Measurements from ENCODE around the gene KCNH1. TPM values are rescaled to one million over a fixed set of nuclear protein-coding genes. Genes with fewer than 3 reads are reported as not detected.

Gene KCNH1
- total and polyA plus RNA-seq, 9 of the 15 experiments (the other 6 are each of a cell fraction or from before 2014, with no cell fraction given) = not detected

GRCh38 chr1:211037095-211037494 lies 96.9 kb downstream of the KCNH1 start (continued):
- TF ChIP-seq SMC3 (conservative IDR thresholded peaks at IDR 0.05; ENCODE audit: insufficient read depth, low read depth, low read length) = no peak
- TF ChIP-seq MYNN (IDR thresholded peaks at IDR 0.05) = no peak
- TF ChIP-seq MYNN (CRISPR knock-in tag; IDR thresholded peaks at IDR 0.05) = no peak
- no peak for TF ChIP-seq NR2C1 (IDR thresholded peaks at IDR 0.05)
- no peak for TF ChIP-seq NR2C1 (tag; IDR thresholded peaks at IDR 0.05)
- no peak for TF ChIP-seq SREBF1 (IDR thresholded peaks at IDR 0.05; ENCODE audit: borderline replicate concordance, low read depth, low read length)
- TF ChIP-seq GATAD2A (IDR thresholded peaks at IDR 0.05) = no peak
- no peak for TF ChIP-seq FOXK1 (CRISPR knock-in tag; IDR thresholded peaks at IDR 0.05; ENCODE audit: borderline replicate concordance)
- peak; percentile 98 for TF ChIP-seq JUN (IDR thresholded peaks at IDR 0.05; ENCODE audit: borderline replicate concordance, low read depth, low read length)
- TF ChIP-seq JUN (CRISPR knock-in tag; IDR thresholded peaks at IDR 0.05; ENCODE audit: borderline replicate concordance) = no peak
- no peak for TF ChIP-seq KLF13 (tag; IDR thresholded peaks at IDR 0.05; ENCODE audit: borderline replicate concordance, low read depth)
- no peak for TF ChIP-seq NELFE (IDR thresholded peaks at IDR 0.05; ENCODE audit: insufficient read depth, insufficient read length)
- peak; percentile 55; the same call in 1 of the 2 replicates for TF ChIP-seq ZNF589 (CRISPR knock-in tag; IDR thresholded peaks at IDR 0.05; ENCODE audit: low read depth)
- no peak for TF ChIP-seq E2F5 (CRISPR knock-in tag; IDR thresholded peaks at IDR 0.05)
- peak; percentile 43; the same call in 1 of the 2 replicates for TF ChIP-seq MAFF (IDR thresholded peaks at IDR 0.05; ENCODE audit: low read length)
- no peak for TF ChIP-seq MEIS2 (IDR thresholded peaks at IDR 0.05; ENCODE audit: partially characterized antibody)
- no peak for TF ChIP-seq KDM2B (CRISPR knock-in tag; IDR thresholded peaks at IDR 0.05)
- no peak for TF ChIP-seq ZNF707 (CRISPR knock-in tag; conservative IDR thresholded peaks at IDR 0.05)
- TF ChIP-seq RCOR1 (IDR thresholded peaks at IDR 0.05; ENCODE audit: borderline replicate concordance in 1 of 2, low read depth in 2 of 2, low read length in 2 of 2) = no peak
- no peak for TF ChIP-seq CEBPZ (IDR thresholded peaks at IDR 0.05; ENCODE audit: borderline replicate concordance, low read depth, low read length)
- no peak for TF ChIP-seq ZNF280B (CRISPR knock-in tag; IDR thresholded peaks at IDR 0.05)
- no peak for TF ChIP-seq FOXM1 (IDR thresholded peaks at IDR 0.05; ENCODE audit: low read depth)
- no peak for TF ChIP-seq FOXM1 (CRISPR knock-in tag; IDR thresholded peaks at IDR 0.05; ENCODE audit: low read depth)
- no peak for TF ChIP-seq ZNF253 (CRISPR knock-in tag; conservative IDR thresholded peaks at IDR 0.05)
- no peak for TF ChIP-seq ELK1 (CRISPR knock-in tag; IDR thresholded peaks at IDR 0.05)
